ENCODE results near the gene MX2. TPM values are rescaled to one million over a fixed set of nuclear protein-coding genes. Genes with fewer than 3 reads are reported as not detected.

MX2 gene
- total and polyA plus RNA-seq, 10 of the 15 experiments (the other 5 are each of a cell fraction or from before 2014, with no cell fraction given) = 10.5 to 167 (median 46.1) TPM

GRCh38 chr21:41321211-41321907, 40.5 kb upstream of the MX2 start (continued):
- TF ChIP-seq IRF3 (IDR thresholded peaks at IDR 0.05) (no peak), NFYB (IDR thresholded peaks at IDR 0.05; ENCODE audit: insufficient read depth, low read depth, low read length) (no peak), BMI1 (IDR thresholded peaks at IDR 0.05; ENCODE audit: borderline replicate concordance) (no peak), ZZZ3 (IDR thresholded peaks at IDR 0.05; ENCODE audit: control insufficient read depth, insufficient read length, low read depth) (no peak), RBBP5 (conservative IDR thresholded peaks at IDR 0.05) (no peak)

- no TSS peak for BruUV-seq (replicated peaks)
- Histone ChIP-seq H3K4me1 (ENCODE audit: control insufficient read depth, insufficient read depth, low read length) (no peaks in the 10 kb centered on the region), H3K9ac (ENCODE audit: control insufficient read depth, insufficient read depth, low read length) (no peak overlapping the region), H3K9me3 (replicated peaks; ENCODE audit: control insufficient read depth, insufficient read depth, low read length) (no peaks in the 10 kb centered on the region), H4K20me1 (ENCODE audit: control insufficient read depth, insufficient read depth) (no peaks in the 10 kb centered on the region; the same call in 1 of the 2 replicates), H3K27ac (ENCODE audit: control insufficient read depth, insufficient read depth) (no peak overlapping the region), H3K4me2 (ENCODE audit: control insufficient read depth, insufficient read depth) (no peak overlapping the region), H3K79me2 (ENCODE audit: control insufficient read depth, insufficient read depth, low read length) (no peaks in the 10 kb centered on the region), H3K36me3 (ENCODE audit: control insufficient read depth in 2 of 2, insufficient read depth in 2 of 2, low read length in 1 of 2) (no peaks in the 10 kb centered on the region), H3K4me3 (no peak overlapping the region), H3K27me3 (replicated peaks in 1 of 2; ENCODE audit: control insufficient read depth in 2 of 2, insufficient read depth in 2 of 2, low read length in 1 of 2) (no peaks in the 10 kb centered on the region; a peak in 1 of 4 replicates), H2AFZ (ENCODE audit: control insufficient read depth, low read depth, low read length) (no peak overlapping the region)
- 46% methylated on average over 7 of the region's 7 CpGs for WGBS (ENCODE audit: insufficient coverage, insufficient replicate concordance, low lambda C conversion rate, missing lambda C conversion rate)
- CTCF ChIA-PET = interaction anchor here (1.6 kb wide), 2 partner anchors 41 kb away, joined by 3 read pairs; no protein-coding TSS in a partner anchor
- ATAC-seq = no peak
- FAIRE-seq = no peak
- intact Hi-C loops (cut with micrococcal nuclease; ENCODE audit: unreplicated experiment) (no loop called here), in situ Hi-C loops (cut with MboI) (no loop called here)
- POLR2A ChIA-PET = no interaction called here
- RAD21 ChIA-PET (ENCODE audit: unreplicated experiment) = no interaction called here
- DNase-seq (ENCODE audit: low read depth, low spot score) = no peak
- SMC1A ChIA-PET (ENCODE audit: uncharacterized antibody, unreplicated experiment) = interaction anchor here (1.0 kb wide), 1 partner anchor 33 kb away, joined by 3 read pairs; no protein-coding TSS in a partner anchor
- TF ChIP-seq E4F1 (IDR thresholded peaks at IDR 0.05; ENCODE audit: borderline replicate concordance, partially characterized antibody) (no peak), TARDBP (IDR thresholded peaks at IDR 0.05; ENCODE audit: borderline replicate concordance) (no peak), CBX5 (IDR thresholded peaks at IDR 0.05; ENCODE audit: low read depth) (no peak), SREBF2 (IDR thresholded peaks at IDR 0.05; ENCODE audit: low read length) (no peak), CEBPZ (IDR thresholded peaks at IDR 0.05; ENCODE audit: low read depth, low read length) (no peak), NRF1 (conservative IDR thresholded peaks at IDR 0.05; ENCODE audit: low read depth, low read length) (no peak), ELK1 (IDR thresholded peaks at IDR 0.05; ENCODE audit: low read depth, low read length) (no peak), MAX (IDR thresholded peaks at IDR 0.05; ENCODE audit: low read depth, low read length) (no peak)
Measured at GRCh38 chr21:41321908-41322495, 39.8 kb upstream of the MX2 start.

Measured in GM12878 (cell line).